Measurements from ENCODE around the gene ZMYND11. TPM values are rescaled to one million over a fixed set of nuclear protein-coding genes. Genes with fewer than 3 reads are reported as not detected.
"Not testable (repeated sequence)": the region's sequence is repeated elsewhere in the genome, so short reads cannot be mapped to it uniquely, and the experiment has no call there.

Gene ZMYND11
- total and polyA plus RNA-seq, 5 donors from 2014 or later = 24.8 to 44.2 (median 31.8) TPM

- DNase-seq = no peak
- Mint-ChIP-seq H3K27ac (no peak overlapping the region), H3K4me3 (no peak overlapping the region), H3K4me1 (no peaks in the 10 kb centered on the region), H3K27me3 (no peaks in the 10 kb centered on the region), H3K36me3 (peaks cover 11% of the 10 kb centered on the region), H3K9me3 (peaks cover 0 to 3% (median 0%) of the 10 kb centered on the region in 7 donors)
- no peaks in the 10 kb centered on the region for H3K27me3 ChIP-seq (ENCODE audit: control insufficient read depth, insufficient read depth, low read length)
- no peaks in the 10 kb centered on the region for H3K9me3 ChIP-seq (ENCODE audit: control insufficient read depth in 2 of 2, low read length in 2 of 2)
- H3K4me3 ChIP-seq (ENCODE audit: low read depth, low read length) = no peak overlapping the region
- H3K36me3 ChIP-seq (ENCODE audit: control insufficient read depth, insufficient read depth, low read length) = no peaks in the 10 kb centered on the region
- no peaks in the 10 kb centered on the region for H3K4me1 ChIP-seq (ENCODE audit: control insufficient read depth, insufficient read depth, low read length, poor library complexity, severe bottlenecking)
- ATAC-seq (ENCODE audit: low read depth in 2 of 2) = no peak
- H3K27ac ChIP-seq (ENCODE audit: insufficient read depth, low read length, poor library complexity, severe bottlenecking) = no peak overlapping the region
These were observed 162.8 kb downstream of the ZMYND11 start for GRCh38 chr10:298033-298432.

- H3K27me3 Mint-ChIP-seq = no peaks in the 10 kb centered on the region
- Histone ChIP-seq H3K27me3 (ENCODE audit: control insufficient read depth, insufficient read depth, low read length) (no peaks in the 10 kb centered on the region), H3K4me3 (ENCODE audit: low read depth, low read length) (no peak overlapping the region), H3K4me1 (ENCODE audit: control insufficient read depth, insufficient read depth, low read length, poor library complexity, severe bottlenecking) (no peaks in the 10 kb centered on the region), H3K27ac (ENCODE audit: insufficient read depth, low read length, poor library complexity, severe bottlenecking) (no peak overlapping the region), H3K9me3 (ENCODE audit: control insufficient read depth in 2 of 2, low read length in 2 of 2) (no peaks in the 10 kb centered on the region), H3K36me3 (ENCODE audit: control insufficient read depth, insufficient read depth, low read length) (no peaks in the 10 kb centered on the region)
- H3K36me3 Mint-ChIP-seq = peaks cover 14% of the 10 kb centered on the region
- H3K4me1 Mint-ChIP-seq = no peaks in the 10 kb centered on the region
- no peak for DNase-seq
- no peak overlapping the region for H3K27ac Mint-ChIP-seq
- no peak for ATAC-seq (ENCODE audit: low read depth in 2 of 2)
- peaks cover 0 to 3% (median 0%) of the 10 kb centered on the region in 7 donors for H3K9me3 Mint-ChIP-seq
- H3K4me3 Mint-ChIP-seq = no peak overlapping the region
These were observed 164.3 kb downstream of the ZMYND11 start for GRCh38 chr10:299512-299911.

DNA sequence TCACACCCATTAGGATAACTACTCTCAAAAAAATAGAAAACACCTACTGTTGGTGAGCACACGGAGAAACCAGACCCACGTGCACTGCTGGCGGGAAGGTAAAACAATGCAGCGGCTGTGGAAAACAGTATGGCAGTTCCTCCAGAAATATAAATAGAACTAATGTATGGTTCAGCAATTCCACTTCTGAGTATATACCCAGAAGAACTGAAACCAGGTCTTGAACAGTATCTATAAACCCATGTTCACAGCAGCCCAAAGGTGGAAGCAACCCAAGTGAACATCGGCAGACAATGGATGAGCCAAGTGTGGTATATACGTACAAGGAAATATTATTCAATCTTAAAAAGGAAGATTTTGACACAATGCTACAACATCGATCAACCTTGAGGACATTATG lies 164.7 kb downstream of the ZMYND11 start:
- Histone ChIP-seq H3K4me3 (ENCODE audit: low read depth, low read length) (no peak overlapping the region), H3K27me3 (ENCODE audit: control insufficient read depth, insufficient read depth, low read length) (no peaks in the 10 kb centered on the region), H3K9me3 (ENCODE audit: control insufficient read depth in 2 of 2, low read length in 2 of 2) (no peaks in the 10 kb centered on the region), H3K36me3 (ENCODE audit: control insufficient read depth, insufficient read depth, low read length) (no peaks in the 10 kb centered on the region), H3K27ac (ENCODE audit: insufficient read depth, low read length, poor library complexity, severe bottlenecking) (no peak overlapping the region), H3K4me1 (ENCODE audit: control insufficient read depth, insufficient read depth, low read length, poor library complexity, severe bottlenecking) (no peaks in the 10 kb centered on the region)
- DNase-seq (no peak), ATAC-seq (ENCODE audit: low read depth in 2 of 2) (no peak)
- Mint-ChIP-seq H3K36me3 (peaks cover 10% of the 10 kb centered on the region), H3K9me3 (peaks cover 0 to 3% (median 0%) of the 10 kb centered on the region in 7 donors), H3K27ac (no peak overlapping the region), H3K4me1 (no peaks in the 10 kb centered on the region), H3K4me3 (no peak overlapping the region), H3K27me3 (no peaks in the 10 kb centered on the region)

GRCh38 chr10:300580-300979 lies 165.3 kb downstream of the ZMYND11 start:
- not testable (repeated sequence) for H3K4me3 Mint-ChIP-seq; ATAC-seq (ENCODE audit: low read depth in 2 of 2); H3K27ac ChIP-seq (ENCODE audit: insufficient read depth, low read length, poor library complexity, severe bottlenecking); H3K27me3 ChIP-seq (ENCODE audit: control insufficient read depth, insufficient read depth, low read length); H3K4me1 ChIP-seq (ENCODE audit: control insufficient read depth, insufficient read depth, low read length, poor library complexity, severe bottlenecking); DNase-seq; H3K27me3 Mint-ChIP-seq; H3K4me1 Mint-ChIP-seq; H3K27ac Mint-ChIP-seq; H3K9me3 ChIP-seq (ENCODE audit: control insufficient read depth in 2 of 2, low read length in 2 of 2); H3K9me3 Mint-ChIP-seq; H3K4me3 ChIP-seq (ENCODE audit: low read depth, low read length); H3K36me3 ChIP-seq (ENCODE audit: control insufficient read depth, insufficient read depth, low read length); H3K36me3 Mint-ChIP-seq

- peaks cover 8% of the 10 kb centered on the region for H3K36me3 Mint-ChIP-seq
These were observed 166.3 kb downstream of the ZMYND11 start for GRCh38 chr10:301536-301935.

More at GRCh38 chr10:301536-301935, 166.3 kb downstream of the ZMYND11 start:
- DNase-seq = no peak
- H3K9me3 ChIP-seq (ENCODE audit: control insufficient read depth in 2 of 2, low read length in 2 of 2) = no peaks in the 10 kb centered on the region
- no peaks in the 10 kb centered on the region for H3K27me3 ChIP-seq (ENCODE audit: control insufficient read depth, insufficient read depth, low read length)
- Mint-ChIP-seq H3K27ac (no peak overlapping the region), H3K9me3 (peaks cover 0 to 2% (median 0%) of the 10 kb centered on the region in 7 donors), H3K4me1 (peaks cover 0 to 1% (median 0%) of the 10 kb centered on the region in 4 donors), H3K4me3 (no peak overlapping the region), H3K27me3 (no peaks in the 10 kb centered on the region)
- H3K4me1 ChIP-seq (ENCODE audit: control insufficient read depth, insufficient read depth, low read length, poor library complexity, severe bottlenecking) = no peaks in the 10 kb centered on the region
- H3K27ac ChIP-seq (ENCODE audit: insufficient read depth, low read length, poor library complexity, severe bottlenecking) = no peak overlapping the region
- no peaks in the 10 kb centered on the region for H3K36me3 ChIP-seq (ENCODE audit: control insufficient read depth, insufficient read depth, low read length)
- ATAC-seq (ENCODE audit: low read depth in 2 of 2) = no peak
- no peak overlapping the region for H3K4me3 ChIP-seq (ENCODE audit: low read depth, low read length)

Other genes starting within 250 kb of the ZMYND11 start
- not detected for gene TUBB8, start 86.2 kb upstream of the ZMYND11 start, total RNA-seq
- gene TUBB8, start 86.2 kb upstream of the ZMYND11 start, polyA plus RNA-seq = not detected